WTC11 (cell line): Measurements from ENCODE around the gene ST8SIA1.

Experiments used
- ATF6 ChIP-seq: sonication (generic); formaldehyde crosslinking; IDR thresholded peaks from 2 replicates; pipeline ENCODE4 v1.8.1; 2023; ENCODE audit warnings: mild to moderate bottlenecking, missing genetic modification reagents
- CTCF ChIP-seq: fragments of 200-600 bp; IDR thresholded peaks from 2 replicates; pipeline ENCODE4 v1.8.0; 2022; ENCODE audit warnings: antibody characterized with exemption
- MAX ChIP-seq: sonication (generic); formaldehyde crosslinking; IDR thresholded peaks from 2 replicates; pipeline ENCODE4 v1.8.0; 2022; ENCODE audit warnings: mild to moderate bottlenecking, missing genetic modification reagents
- MYBL2 ChIP-seq: sonication (generic); formaldehyde crosslinking; IDR thresholded peaks from 2 replicates; pipeline ENCODE4 v1.8.1; 2023; ENCODE audit warnings: mild to moderate bottlenecking, moderate library complexity, missing genetic modification reagents
- SP1 ChIP-seq: sonication (generic); formaldehyde crosslinking; conservative IDR thresholded peaks from 2 replicates; pipeline ENCODE4 v1.8.1; 2022; ENCODE audit warnings: missing genetic modification reagents
- ZNF317 ChIP-seq: sonication (generic); formaldehyde crosslinking; IDR thresholded peaks from 2 replicates; pipeline ENCODE4 v1.8.1; 2023; ENCODE audit warnings: low read depth, mild to moderate bottlenecking, moderate library complexity, missing genetic modification reagents, borderline replicate concordance
- TF ChIP-seq, protein P1 (sequence below): sonication (generic); formaldehyde crosslinking; IDR thresholded peaks from 2 replicates; pipeline ENCODE4 v1.8.1; 2023; ENCODE audit warnings: mild to moderate bottlenecking, missing genetic modification reagents, borderline replicate concordance
- TF ChIP-seq, protein P2 (sequence below): fragments of 250-450 bp; sonication (Bioruptor Pico); IDR thresholded peaks from 2 replicates; pipeline ENCODE4 v1.9.0; 2021; ENCODE audit warnings: mild to moderate bottlenecking

GRCh38 chr12:22196236-22196635 lies 138.3 kb downstream of the ST8SIA1 start:
- TF ChIP-seq CTCF = no peak
- TF ChIP-seq ZNF317 = no peak
- TF ChIP-seq MYBL2 = no peak
- TF ChIP-seq ATF6 = no peak
- TF ChIP-seq MAX (CRISPR knock-in tag) = no peak
- TF ChIP-seq, protein P1, sequence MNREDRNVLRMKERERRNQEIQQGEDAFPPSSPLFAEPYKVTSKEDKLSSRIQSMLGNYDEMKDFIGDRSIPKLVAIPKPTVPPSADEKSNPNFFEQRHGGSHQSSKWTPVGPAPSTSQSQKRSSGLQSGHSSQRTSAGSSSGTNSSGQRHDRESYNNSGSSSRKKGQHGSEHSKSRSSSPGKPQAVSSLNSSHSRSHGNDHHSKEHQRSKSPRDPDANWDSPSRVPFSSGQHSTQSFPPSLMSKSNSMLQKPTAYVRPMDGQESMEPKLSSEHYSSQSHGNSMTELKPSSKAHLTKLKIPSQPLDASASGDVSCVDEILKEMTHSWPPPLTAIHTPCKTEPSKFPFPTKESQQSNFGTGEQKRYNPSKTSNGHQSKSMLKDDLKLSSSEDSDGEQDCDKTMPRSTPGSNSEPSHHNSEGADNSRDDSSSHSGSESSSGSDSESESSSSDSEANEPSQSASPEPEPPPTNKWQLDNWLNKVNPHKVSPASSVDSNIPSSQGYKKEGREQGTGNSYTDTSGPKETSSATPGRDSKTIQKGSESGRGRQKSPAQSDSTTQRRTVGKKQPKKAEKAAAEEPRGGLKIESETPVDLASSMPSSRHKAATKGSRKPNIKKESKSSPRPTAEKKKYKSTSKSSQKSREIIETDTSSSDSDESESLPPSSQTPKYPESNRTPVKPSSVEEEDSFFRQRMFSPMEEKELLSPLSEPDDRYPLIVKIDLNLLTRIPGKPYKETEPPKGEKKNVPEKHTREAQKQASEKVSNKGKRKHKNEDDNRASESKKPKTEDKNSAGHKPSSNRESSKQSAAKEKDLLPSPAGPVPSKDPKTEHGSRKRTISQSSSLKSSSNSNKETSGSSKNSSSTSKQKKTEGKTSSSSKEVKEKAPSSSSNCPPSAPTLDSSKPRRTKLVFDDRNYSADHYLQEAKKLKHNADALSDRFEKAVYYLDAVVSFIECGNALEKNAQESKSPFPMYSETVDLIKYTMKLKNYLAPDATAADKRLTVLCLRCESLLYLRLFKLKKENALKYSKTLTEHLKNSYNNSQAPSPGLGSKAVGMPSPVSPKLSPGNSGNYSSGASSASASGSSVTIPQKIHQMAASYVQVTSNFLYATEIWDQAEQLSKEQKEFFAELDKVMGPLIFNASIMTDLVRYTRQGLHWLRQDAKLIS (CRISPR knock-in tag) = no peak
- no peak for TF ChIP-seq SP1 (CRISPR knock-in tag)
- TF ChIP-seq, protein P2, sequence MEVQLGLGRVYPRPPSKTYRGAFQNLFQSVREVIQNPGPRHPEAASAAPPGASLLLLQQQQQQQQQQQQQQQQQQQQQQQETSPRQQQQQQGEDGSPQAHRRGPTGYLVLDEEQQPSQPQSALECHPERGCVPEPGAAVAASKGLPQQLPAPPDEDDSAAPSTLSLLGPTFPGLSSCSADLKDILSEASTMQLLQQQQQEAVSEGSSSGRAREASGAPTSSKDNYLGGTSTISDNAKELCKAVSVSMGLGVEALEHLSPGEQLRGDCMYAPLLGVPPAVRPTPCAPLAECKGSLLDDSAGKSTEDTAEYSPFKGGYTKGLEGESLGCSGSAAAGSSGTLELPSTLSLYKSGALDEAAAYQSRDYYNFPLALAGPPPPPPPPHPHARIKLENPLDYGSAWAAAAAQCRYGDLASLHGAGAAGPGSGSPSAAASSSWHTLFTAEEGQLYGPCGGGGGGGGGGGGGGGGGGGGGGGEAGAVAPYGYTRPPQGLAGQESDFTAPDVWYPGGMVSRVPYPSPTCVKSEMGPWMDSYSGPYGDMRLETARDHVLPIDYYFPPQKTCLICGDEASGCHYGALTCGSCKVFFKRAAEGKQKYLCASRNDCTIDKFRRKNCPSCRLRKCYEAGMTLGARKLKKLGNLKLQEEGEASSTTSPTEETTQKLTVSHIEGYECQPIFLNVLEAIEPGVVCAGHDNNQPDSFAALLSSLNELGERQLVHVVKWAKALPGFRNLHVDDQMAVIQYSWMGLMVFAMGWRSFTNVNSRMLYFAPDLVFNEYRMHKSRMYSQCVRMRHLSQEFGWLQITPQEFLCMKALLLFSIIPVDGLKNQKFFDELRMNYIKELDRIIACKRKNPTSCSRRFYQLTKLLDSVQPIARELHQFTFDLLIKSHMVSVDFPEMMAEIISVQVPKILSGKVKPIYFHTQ = no peak
